ENCODE data around the gene ALDOB.
A peak's percentile ranks its signal among the peaks of the same experiment; 100 is the strongest.

The ALDOB gene

DNA sequence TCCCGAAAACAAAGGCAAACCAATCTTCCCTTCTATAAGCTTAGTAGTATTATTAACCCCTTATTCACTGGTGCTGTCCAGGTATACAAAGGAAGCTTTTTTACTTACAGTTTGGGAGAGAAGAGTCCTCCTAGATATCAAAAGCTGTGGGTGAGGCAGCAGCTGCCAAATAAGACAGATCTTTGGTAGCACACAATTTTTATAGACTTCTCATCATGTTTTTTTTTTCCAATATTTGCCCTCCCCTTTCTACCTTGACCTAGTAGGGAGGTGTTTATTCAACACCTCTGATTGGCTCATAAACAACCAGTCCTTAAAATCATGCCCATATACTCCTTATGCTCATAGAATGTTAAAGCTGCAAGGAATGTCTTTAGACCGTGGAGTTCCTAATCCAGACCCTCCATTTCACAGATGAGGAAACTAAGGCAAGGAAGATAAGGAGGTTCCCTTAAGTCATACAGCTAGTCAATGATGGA is at the start of gene ALDOB:
Gene ALDOB (minus strand): TSS at position 174 of the 479 bp plus-strand sequence. CDS start 4,887 bp downstream, outside the sequence.
- DNase-seq = no peak

DNA sequence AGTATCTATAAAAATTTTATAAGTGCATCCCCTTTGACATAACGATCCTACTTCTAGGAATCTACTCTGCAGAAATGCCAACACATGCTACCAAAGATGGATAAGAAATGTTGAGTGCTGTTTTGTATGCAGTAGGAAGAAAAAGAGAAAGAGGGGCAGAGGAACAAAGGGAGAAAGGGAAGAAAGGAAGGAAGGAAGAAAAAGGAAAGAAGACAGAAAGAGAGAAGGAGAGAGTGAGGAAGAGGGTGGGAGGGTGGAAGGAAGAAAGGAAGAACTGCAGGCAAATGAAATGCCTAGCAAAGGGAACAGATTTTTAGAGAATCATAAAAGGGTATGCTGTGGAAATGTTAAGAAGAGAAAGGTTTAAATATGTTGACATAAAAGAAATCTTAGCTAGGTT is 48.5 kb upstream of the ALDOB start:
- DNase-seq = no peak

DNA sequence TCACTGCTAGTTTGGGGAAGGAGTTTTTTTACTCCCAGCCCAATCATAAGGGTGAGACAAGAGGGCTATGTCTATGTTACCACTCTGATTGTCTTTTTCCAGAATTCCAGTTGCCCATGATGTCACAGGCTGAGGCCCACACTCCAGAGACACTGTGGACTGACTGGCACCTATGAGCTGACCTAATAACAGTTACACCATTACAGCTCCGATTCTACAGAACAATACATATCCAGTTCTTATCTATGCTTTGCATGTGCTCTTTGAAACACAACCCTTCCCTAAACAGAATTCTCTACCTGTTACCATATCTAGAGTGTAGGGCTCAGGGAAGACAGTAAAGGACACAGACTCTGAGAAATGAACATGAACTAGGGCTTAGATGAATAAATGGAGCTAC is 45.7 kb upstream of the ALDOB start:
- no peak for DNase-seq

DNA sequence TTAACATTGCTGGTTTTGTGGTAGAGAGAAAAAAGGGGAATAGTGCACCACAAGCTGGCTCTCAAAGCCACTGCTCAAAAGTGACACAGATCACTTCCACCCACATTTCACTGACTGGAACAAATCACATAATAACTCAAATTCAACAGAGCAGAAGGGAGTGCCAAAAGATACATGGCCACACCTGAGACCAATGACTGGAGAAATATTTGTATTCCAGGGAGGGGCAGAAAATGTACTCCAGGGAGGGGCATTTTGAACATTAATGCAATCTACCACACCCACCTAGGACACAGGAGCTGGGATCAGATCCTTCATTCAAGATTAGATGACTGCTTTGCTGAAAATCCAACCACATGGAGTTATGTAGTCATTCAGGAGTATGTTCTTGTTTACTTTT is 44.8 kb upstream of the ALDOB start:
- no peak for DNase-seq

DNA sequence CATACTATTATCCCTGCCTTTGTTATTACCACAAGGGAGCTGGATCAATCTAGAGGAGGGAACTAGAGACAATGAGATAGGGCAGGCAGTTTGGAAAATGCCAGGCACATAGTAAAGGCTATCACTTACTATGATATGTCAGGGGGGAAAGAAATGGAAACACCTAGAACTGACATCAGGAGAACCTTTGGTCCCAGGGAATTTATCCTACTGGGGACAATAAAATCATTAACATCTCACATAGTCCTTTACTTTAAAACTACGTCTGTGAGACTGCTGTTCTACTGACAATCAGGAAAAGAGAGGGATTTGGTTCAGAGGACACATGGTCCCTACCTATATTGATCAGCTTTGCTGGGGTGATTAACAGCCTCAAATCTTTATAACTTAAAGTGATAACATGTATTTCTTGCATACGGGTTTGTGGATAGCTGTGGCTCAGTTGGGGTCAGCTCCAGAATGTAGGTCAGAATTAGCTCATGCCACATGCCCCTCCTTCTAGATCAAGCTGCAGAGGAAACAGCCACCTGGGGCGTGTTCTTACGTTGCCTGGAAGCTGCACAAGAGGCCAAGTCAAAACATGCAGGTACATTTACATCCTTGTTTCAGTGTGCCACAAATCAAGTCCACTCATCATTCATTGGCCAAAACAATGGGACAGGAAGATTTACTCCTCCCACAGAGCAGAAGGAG is 43.9 kb upstream of the ALDOB start:
- DNase-seq = no peak

DNA sequence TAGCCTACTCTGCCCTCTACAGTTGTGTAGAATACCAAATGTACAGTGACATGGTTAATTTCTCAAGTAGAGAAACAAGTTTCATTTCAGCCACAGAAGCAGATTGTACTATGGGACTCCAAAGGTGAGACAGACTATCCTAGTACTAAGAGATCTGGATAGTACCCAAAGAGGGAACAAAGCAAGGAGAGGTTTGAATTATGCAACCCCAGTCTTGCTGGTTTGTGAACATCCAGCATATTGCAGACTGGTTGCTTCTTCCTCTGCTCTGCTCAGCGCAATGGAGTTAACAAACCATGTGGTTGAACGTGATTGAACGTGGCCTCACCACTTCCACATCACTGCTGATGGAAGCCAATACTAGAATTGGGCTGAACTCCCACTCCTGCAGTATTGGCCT is 43.3 kb upstream of the ALDOB start:
- DNase-seq = no peak

DNA sequence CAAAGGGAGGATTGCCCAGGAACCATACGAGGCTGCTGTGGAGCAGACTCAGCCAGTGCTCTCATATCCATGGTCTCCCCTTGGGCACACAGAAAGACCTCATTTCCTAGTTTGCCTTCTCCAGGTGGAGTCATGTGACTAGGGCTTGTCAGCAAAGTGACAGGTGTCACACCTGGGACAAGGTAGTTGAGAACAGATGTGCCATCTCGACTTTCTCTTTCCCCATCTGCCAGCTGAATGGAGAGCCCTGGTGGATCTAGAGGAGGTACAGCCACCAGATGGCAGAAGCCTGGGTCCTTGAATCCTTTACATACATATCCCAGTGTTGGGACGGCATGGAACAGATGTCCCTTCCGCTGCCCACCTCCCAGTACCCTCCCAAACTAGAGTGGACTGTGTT is 42.9 kb upstream of the ALDOB start:
- no peak for DNase-seq

DNA sequence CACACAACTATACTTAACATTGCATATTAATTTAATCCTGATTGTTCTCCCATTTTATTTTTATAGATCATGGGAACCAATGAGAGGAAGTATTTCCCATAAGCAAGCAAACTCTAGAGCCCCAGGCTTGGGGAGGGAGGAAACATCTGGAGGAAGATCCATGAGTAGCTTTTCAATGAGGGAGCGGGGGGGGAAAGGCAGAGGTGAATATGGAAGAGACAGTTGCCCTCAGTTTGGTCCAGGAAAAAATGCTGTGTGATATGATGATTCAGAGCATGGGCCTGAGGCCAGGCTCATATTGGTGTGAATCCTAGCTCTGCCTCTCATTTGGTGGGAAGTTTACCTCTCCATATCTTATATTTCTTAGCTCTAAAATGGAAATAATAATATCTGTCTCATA is 42.2 kb upstream of the ALDOB start:
- no peak for DNase-seq

DNA sequence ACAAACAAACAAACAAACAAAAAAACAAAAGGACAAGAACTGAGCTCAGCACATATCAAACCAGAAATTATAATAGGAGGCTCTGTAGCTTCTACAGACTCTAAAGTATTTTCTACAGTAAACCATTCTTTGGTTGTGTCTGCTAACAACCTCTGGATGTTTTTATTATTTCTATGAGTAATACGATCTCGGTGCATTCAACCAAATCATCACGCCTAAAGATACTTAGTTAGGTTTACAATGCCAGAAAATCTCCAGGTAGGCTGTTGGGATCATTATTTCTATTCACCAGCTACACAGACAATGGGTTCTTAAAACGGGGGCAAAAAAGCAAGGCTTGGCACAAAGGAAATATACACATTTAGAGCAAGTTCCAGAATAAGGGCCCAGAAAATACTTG is 41.6 kb upstream of the ALDOB start:
- DNase-seq = no peak

DNA sequence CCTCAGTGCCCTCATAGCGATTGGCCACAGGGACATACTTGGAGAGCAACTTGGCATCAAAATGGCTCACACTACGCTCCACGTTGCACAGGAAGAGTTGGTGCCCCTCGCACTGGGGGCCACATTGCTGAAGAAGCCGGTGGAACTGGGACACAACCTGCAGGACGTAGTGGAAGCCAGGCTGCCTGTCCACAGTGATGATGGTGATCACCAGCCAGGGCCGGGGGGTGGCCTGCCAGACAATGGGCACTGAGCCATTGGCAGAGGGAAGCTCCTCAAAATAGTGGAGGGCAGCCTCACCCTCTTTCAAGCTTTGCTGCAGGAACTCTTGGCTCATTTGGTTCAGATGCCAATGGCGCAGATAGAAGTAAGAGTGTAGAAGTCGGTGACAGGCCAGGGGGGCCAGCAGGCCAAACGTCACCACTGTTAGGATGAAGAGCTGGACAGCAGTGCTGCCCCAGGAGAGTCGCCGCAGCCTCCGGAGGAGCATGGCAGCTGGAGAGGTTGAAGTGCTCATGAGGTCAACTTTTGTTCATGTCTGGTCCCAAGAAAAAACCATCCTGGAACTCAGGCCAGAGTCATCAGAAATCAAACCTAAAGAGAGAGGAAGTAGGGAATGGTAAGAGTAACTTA is 41.1 kb upstream of the ALDOB start:
- DNase-seq = no peak

DNA sequence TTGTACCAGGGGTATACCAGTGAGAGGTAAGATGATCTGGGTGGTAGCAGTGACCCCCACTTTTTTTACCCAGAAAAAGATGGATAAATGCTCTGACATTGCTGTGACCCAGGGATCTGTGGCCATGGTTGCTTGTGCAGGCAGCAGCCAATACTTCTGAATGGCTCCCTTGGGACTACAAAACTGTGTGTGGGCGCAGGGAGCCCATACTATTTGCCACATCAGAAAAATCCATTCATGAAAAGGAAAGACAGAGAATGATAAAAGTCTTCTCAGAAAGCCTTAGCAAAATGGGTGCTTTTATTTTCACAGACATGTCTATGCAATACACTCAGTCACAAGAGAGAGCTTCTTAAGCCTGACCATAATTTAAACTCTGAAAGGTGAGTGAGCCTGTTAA is 37.3 kb upstream of the ALDOB start:
- no peak for DNase-seq

DNA sequence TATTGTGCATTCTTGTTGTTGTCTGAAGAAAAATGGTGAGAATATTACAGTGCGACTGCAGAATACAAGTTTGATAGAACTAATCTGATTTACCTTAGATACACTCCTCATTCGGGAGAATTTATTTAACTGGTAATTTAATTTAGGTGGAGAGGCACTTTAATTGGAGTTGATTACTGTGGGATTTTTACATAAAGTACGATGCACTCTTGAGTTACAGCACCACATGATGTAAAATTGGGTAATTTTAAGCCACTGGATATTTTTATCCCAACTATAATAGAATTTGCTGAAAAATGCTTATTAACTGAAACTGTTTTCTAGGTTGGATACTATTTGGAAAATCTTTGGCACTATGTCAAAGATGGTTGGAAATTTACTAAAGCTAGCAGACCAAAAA is 35.4 kb upstream of the ALDOB start:
- no peak for DNase-seq

DNA sequence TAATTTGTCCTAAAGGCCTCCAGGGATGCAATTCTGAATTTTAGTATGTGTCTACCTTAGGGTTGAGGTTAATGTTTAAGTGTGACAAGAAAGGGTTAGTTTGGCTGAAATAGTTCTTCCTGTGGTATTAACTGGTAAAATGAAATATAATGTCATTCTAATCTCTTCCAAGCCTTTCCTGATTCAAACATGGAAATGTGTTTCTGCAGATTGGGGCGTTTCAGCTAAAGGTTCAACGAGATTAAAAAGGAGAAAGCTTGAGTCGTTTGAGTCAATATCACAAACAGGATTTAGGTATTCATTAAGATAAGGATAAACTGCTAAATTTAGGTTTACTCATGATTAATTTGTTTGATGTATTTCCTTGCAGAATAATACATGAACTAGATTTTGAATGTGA is 34.4 kb upstream of the ALDOB start:
- DNase-seq = no peak

DNA sequence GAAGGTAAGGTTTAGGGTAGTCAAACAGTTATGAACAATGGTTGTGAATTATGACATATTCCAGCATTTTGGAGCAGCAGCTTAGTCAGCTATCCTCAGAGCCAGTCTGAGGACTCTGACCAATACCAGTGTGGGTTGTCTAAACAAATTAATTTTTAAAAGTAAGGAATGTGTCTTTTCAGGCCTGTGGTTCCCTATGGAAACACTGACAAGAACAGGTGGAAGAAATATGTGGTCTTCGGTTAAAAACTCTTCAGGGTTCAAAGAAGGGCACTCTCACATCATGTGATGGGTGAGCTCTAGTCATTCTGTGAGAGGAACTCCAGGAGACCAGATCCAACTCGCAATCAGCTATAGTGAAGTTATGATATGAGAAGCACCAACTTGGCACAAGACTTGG is 33.5 kb upstream of the ALDOB start:
- DNase-seq = no peak

DNA sequence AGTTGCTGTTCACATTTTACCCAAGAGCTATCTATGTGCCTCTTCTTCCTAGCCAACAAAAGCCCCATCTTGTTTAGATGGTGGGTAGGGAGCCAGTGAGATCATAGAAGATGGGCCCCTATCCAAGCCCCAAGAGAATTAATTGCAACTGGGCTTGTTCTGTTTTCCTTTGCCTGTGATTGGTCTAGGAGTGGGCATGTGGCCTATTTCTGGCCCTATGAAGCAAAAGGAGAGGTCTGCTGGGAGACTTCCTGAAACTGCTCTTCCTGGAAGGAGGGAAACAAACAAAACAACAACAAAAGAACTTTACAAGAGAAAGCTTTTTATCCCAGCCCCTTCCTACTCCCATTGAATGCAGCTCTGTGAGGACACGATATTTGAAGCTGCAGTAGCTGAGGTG is 32.5 kb upstream of the ALDOB start:
- no peak for DNase-seq

DNA sequence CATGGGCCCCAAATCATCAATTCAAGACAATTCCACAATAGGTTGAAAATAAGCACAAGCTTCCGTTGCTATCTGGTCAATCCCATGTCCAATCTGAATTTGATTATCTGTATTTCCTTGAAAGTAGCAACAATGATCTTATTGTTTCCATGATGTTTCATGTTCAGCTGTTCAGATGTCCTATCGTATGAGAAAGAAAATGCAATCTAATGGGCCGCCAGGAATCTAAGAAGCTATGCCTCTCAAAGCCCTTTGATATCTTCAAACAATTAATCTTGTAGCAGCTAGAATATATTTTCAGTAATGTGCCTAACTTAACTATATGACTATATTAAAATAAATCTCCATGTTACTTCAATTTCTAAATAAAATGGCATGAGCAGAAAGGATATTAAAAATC is 32.1 kb upstream of the ALDOB start:
- DNase-seq = no peak

DNA sequence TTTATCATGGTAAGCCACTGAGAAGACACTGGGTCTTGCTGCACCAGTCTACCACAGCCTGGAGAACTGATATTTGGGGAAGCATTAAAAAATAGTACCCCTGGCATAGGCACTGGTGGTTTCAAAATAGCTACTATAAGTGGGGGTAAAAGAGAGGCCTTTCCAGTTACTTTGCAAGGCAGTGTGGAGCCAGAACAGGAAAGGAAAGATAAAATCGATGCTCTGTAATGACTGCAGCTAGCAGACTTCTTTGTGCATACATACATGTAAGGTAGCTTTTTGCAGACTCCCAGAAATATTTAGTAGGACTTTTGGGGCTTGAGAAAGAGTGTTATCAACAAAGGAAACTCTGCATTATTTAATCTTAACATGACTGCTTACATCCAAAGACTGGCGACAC is 31.3 kb upstream of the ALDOB start:
- DNase-seq = no peak

DNA sequence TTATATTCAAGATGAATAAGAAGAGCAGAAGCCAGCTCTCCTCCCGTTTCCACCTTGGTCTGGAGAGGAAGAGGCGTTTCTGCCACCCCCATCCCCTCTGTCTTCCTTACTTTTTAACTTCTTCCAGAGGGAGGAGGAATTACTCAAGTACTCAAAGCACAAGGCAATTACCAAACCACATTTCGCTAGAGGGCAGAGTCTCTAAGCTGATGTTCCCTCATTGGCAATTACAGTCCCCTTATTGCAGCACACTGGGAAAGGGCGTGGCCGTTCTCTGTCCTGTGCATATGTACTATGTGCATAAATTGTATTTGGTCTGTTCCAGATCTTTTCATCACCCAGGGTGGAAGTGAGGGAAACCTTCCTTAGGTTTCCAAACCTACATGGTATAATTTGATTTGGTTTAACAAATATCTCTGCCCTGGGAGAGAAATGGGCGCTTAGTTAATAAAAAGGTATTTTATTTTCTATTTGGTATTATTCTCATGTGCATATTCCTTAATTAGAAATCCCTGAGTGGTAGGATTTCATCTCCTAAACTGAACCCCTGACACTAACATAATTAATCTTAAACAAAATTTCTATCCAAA is 29.8 kb upstream of the ALDOB start:
- DNase-seq = no peak

DNA sequence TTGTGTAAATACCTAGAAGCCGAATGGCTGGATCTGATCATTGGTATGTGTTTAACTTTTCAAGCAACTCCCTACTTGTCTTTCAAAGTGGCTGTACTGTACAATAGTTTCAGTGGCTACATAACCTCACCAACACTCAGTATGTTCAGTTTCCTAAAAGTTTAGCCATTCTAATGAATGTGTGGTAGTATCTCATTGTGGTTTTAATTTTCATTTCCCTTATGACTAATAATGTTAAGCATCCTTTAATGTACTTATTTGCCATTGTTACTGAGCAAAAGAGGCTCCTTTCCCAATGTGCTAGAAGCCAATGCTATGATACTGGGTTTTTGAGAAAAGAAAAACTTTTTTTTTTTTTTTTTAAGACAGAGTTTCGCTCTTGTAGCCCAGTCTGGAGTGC is 27.8 kb upstream of the ALDOB start:
- DNase-seq = no peak

DNA sequence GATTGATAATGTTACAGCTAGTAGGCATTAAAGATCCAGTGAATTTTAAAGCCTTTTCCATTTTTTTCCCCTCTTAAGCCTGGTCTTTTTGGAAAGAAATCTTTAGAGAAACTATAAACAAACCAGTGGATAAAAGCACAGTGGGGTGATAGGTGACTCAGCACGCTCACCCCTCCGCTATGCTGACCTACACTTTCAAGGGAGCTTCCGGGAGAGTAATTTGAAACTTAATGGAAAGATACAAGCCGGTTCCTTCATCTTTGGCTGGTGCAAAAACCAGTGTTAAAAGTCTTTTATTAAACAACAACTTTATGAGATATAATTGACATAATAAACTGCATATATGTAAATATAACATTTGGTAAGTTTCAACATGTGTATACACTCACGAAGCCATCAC is 27.0 kb upstream of the ALDOB start:
- DNase-seq = no peak

DNA sequence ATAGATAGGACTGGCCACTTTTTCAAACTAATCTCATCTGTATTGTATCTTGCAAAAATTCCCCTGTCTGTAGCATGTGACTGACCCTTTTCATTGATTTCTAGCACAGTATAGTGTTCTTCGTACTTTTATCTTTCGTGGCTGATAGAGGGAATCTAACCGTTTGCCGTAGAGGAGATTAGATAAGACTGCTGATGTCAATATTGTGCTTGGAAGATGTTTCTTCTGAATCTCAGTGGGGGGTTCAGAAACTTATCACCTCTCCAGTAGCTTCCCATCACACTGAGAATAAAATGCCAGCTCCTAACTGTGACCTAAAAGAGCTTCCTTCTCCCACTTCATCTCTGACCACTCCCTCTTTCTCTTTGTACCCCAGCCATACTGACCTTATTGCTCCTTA is 25.4 kb upstream of the ALDOB start:
- DNase-seq = no peak

DNA sequence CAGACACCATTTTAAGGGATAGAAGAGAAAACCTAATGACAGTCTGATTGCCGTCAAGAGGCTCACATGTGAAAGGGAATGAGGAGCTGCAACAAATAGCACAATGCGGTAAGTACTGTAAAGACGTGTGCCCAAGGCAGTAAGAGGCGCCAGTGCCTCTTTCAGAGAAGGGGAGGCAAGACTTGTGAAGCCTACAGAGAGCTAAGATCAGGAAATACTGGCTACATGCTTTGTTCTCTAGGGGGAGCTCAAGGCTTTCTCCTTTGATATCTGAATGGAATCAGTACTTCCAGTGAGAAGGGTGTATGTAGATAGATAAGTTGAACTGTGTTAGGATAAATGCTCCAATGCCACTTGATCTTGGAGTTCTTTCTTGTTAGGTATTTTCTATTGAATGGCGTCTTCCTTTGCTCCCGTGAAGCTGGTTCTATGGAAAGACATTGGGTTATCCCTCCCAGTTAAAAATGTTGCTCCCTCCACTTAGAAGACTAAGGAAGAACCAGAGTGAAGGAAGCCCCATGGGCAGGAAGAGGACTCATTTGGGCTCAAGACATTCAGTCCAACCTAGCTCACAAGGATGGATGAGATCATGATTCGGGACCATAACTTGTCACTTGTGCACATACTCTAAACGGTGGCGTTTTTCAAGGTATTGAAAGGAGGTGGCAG is 23.5 kb upstream of the ALDOB start:
- peak; percentile 60 for DNase-seq

DNA sequence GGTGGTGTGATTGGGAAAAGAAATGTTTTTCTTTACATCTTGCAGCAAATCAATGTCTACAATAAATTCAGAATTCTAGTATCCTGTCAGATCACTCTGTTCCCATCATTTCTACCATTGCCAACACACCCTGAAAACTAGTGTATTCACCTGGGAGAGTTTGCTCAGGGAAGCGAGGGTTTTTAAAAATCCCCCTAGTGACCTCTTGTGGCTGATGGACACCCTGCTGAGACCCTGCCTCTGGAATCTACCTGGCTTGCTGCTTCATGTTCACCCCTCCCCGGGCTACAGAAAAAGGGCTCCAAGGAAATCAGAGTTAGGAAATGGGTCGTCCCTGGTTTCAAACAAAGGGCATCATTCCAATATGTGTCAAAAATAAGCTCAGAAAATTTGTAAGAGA is 21.4 kb upstream of the ALDOB start:
- DNase-seq = no peak

DNA sequence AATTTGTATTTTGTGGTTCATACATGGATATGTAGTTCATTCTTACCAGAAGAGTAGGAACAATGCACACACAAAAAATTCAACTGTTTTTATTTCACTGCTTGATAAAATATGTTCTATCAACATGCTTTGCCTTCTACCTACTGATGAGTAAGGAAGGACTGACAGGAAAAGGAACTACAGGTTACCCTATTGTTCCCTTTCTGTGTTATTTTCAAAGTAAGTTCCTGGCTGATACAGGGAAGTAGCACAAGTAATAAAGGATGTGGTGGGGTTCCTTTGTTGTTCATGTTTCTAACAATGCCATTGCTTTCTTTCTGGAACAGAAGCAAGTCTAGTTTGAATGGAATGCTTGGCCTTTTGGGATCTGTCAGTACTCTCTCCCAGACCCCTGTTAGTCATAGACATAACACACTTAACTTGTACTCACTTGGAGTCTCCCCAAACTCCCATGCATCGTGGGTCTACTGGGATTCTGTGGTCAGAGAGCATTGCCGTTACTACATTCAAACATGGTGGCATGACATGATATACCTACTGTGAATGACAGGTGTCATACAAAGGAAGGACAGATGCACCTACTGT is 20.2 kb upstream of the ALDOB start:
- DNase-seq = no peak

All from CD4-positive, alpha-beta T cell treated with Interleukin-21 for 1 hour (primary cell).